Activated gamma-delta T cell (primary cell): ENCODE measurements around the gene ABCD4.
"Not testable (repeated sequence)": the region's sequence is repeated elsewhere in the genome, so short reads cannot be mapped to it uniquely, and the experiment has no call there.

ENCODE experiments used
- DNase-seq: peaks from one replicate; lab custom pipeline; 2025; lab: John Stamatoyannopoulos, UW
- total RNA-seq, 2 donors: gene quantifications; one replicate each; lab custom pipeline; 2026; lab: John Stamatoyannopoulos, UW

The ABCD4 gene
- 91.0 to 106 reads per million in 2 donors for total RNA-seq

DNA sequence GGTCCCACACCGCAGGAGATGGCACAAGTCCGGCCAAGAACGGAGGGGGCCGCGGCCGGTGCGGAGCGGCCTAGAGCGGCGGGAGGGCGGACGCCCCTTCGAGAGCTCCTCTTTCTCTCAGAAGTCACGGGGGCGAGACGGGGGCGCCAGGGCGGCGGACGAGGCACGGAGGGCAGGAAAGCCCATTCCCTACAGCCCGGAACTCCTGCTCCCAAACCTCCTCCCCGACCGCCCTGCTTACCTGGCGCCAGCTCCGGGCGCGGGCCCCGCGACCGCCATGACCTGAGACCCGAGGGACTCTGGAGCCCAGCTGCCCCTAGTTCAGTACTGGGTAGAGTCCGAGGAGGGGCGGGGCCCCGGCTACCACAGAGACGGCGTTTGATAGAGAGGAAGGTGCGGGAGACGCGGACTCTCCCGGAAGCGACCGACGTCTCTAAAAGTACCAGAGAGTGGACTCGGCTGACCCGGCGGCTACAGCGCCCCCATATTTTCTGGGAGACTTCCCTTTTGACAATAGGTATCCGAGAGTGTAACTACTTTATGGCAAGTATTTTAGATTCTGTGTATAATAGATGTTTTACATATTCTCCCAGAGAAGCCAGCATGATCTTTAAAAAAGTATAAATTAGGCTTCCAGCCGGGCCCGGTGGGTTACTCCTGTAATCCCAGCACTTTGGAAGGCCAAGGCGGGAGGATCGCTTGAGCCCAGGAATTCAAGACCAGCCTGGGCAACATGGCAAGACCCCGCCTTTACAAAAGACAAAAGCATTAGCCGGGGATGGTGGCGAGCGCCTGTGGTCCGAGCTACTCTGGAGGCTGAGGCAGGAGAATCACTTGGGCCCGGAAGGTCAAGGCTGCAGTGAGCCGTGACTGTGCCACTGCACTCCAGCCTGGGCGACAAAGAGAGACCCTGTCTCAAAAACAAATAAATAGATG lies at the start of gene ABCD4:
TSS of gene ABCD4 (minus strand) at position 301 of the 936 bp plus-strand sequence. CDS start at position 279, 22 bp downstream.
- peak; percentile 60 for DNase-seq

DNA sequence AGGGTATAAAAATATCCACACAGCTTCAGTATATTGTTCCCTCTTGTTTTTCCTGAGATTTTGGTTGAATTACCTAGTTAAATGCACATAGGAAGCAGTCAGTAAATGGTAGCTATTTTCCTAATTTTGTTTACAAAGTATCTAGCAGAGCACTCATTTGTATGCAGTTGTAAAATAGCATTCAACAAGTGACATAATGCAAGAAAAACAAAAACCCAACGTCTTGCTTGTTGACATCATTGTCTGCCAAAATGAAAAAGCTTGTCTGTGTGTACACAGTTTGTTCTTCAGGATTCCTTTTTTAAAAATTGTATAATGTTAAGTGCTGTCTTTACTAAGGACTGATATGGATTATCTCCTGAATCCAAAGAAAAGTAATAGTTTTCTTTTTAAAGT lies 48.2 kb upstream of the ABCD4 start:
- no peak for DNase-seq

DNA sequence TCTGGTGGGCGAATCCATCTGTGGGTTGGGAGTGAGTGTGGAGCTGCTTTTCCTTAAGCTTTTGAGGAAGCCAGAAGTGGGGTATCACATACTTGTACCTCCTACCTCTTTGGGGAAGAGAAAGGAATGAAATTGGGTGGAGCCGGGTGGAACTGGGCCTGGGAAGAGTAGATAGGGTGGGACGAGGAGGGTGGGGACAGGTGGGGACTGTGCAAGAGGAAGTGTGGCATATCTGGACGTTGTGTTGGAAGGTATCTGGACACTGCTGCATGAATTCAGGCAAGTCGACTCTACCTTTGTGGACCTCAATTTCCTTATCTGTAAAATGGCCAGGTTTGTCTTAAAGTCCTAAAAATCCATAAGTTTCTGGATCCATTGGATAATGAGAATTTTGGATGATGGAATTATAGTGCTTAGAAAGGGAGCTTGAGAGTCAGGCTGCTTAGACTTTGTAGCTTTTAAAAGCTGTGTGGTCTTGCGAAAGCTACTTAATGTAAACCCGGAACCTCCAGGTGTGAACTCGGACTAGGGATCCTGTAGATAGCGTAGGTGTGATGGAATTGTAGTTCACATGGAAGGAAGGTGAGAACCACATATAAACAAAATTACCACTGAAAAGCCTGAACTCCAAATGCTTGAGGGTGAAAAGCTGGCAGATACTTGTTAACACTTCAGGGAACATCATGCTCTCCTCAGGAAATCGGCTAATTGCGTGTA lies 47.6 kb upstream of the ABCD4 start:
- no peak for DNase-seq

DNA sequence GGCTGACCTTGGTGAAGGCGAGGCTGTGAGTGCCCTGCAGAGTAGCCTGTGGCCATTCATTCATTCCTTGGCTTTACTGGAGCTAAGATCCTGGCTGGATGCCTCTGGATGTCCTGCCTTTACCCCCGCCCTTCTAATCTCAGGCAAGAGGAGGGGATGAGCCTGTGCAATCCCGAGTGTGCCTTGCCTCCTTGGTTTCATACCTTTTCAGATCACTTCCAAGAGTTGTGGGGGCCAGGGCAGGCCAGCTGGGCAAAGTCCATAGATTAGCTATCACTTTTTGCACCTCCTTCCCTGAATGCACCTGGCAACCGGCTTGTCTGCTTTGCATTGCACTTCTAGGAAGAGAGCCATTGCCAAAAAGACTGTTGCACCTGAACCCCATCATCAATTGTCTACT lies 47.0 kb upstream of the ABCD4 start:
- DNase-seq: no peak

DNA sequence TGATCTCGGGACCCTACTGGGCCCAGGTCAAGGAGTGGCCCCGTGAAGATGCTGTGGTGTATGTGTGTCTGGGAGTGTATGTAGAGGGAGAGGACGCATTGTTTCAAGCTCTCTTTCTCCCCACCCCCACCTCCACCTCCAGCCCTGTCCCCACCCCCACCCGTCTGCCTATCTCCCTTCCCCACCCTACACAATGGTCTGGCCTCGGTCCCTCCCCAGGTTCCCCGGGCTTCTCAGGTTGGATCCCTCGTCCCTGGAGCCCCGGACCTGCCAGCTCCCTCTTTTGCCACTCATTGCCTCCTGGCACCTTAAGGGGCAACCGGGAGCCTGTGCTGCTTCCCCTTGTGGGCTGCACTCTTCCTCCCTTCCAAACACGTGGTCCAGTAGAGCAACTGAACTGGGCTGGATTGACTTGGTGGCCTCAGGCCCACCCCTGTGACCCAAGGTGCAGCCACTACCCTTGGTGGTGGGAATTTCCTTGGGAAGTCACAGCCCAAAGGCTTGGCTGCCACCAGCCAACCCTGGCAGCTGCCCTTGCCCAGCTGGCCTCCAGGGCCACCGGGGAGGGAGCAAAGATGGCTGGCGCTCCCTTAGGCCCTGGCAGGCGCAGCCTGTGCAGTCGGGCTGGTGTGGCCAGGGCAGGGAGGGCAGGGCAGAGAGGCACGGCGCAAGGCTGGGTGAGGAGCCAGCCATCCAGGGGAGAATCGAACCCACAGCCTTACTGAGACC lies 46.2 kb upstream of the ABCD4 start:
- no peak for DNase-seq

DNA sequence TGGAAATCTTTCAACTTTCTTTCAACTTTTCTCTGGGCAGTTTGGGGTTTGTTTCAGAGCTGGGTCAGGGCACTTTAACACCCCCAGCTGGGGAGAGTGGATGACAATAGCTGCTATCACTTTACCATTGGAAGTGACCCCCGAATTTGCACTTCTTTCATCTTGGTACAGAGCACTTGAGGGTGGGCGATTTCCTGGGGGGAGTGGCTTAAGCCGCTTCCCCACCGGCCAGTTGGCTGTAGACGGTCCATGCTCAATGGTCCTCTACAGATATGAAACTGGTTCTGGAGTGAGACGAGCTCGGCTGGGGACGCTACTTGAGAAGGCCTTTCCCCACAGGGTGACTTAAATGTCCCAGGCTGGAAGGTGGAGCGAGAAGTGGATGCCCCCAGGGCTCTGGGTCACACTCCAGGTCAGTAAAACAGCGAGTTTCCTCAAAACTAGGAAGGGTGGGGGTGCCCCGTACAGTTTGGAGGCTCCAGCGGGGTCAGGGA lies 45.6 kb upstream of the ABCD4 start, which contains the start of gene VRTN:
TSS of gene VRTN (plus strand) at position 231 of the 494 bp plus-strand sequence. CDS start 8,313 bp downstream, outside the sequence.
- DNase-seq: no peak

DNA sequence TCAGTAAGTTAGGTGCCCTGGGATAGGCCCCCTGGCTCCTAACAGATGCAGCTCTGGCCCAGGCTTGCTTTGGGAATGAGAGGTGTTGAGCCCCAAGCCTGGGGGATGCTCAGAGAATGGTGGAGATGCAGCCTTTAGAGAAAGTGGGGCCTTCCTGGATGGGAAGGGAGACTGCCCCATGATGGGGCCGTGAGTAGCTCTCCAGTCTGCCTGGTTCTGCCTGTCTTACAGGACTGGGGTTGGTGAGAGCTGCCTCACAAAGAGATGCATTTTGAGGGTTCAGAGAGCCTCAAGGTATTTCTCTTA lies 45.0 kb upstream of the ABCD4 start:
- DNase-seq: no peak

DNA sequence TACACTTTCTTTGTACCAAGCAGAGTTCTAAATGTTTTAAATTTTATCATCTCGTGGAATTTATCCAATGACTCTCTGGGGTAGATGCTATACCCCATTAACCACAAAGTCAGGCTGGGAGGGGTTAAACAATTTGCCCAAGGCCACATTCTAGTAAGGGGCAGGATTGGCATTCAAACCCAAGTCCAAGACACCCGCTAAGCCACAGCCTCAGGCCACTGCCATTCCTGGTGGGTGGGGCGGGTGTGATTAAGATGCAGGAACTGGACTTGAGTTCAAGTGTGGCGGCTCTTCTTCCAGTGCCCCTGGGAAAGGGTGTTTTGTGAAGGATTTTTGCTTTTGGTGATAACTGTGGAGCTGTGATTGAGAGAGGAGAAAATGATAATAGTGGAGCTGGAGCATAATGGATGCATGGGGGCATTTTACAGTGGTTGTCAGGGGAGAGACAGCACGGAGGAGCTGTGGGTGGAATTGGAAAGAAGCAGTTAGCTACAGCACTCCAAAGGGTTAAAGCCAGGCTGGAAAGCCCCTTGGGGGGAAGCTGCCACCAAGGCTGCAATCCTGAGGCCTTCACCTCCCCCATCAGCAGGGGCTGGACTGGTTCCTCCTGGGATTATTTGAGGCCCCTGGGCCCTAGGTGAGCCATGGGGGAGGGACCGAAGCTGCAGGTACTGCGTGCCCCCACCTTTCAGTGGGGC lies 44.5 kb upstream of the ABCD4 start:
- DNase-seq: no peak

DNA sequence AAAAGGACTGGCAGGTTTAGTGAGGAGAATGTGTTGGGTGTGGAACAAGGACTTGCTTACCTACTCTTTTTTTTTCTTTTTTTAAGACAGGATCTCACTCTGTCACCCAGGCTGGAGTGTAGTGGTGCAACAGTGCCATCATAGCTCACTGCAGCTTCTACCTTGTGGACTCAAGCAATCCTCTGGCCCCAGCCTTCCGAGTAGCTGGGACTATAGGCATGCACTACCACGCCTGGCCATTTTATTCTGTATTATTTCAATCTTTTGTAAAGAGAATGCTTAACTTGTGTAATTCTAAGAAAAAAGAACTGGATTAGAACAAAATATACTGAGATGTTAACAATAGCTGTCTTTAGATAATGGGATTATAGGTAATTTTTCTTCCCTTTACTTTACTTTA lies 43.6 kb upstream of the ABCD4 start:
- no peak for DNase-seq

DNA sequence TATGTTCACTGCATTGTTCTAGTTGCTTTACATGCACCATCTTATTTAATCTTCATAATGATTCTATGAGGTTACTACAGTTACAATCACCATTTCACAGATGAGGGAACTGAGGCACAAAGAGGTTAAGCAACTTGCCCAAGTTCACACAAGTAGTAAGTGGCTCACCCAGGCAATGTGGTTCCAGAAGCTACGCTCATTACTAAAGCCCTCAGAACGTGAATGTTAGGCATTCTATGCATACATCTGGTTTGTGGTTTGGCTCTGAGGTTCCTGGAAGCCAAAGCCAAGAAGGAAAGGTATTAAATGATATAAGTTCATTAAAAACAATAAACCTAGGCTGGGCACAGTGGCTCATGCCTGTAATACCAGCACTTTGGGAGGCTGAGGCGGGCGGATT lies 31.2 kb upstream of the ABCD4 start:
- no peak for DNase-seq

DNA sequence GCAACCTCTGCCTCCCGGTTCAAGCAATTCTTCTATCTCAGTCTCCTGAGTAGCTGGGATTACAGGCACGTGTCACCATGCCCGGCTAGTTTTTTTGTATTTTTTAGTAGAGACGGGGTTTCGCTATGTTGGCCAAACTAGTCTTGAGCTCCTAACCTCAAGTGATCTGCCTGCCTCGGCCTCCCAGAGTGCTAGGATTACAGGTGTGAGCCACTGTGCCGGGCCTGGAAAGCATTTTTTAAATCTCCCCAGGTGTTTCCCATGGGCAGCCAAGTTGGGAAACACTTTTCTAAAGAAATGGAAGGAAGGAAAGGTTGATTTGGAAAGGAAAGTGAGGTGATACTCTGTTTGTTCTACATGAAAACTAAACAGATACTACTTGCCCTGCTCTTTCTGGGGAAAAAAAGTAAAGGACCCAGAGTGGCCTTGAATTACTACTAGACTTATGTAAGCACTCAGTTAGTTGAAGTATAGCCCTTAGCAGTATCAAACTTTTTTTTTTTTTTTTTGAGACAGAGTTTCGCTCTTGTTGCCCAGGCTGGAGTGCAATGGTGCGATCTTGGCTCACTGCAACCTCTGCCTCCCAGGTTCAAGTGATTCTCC lies 27.3 kb upstream of the ABCD4 start:
- DNase-seq: not testable (repeated sequence)

DNA sequence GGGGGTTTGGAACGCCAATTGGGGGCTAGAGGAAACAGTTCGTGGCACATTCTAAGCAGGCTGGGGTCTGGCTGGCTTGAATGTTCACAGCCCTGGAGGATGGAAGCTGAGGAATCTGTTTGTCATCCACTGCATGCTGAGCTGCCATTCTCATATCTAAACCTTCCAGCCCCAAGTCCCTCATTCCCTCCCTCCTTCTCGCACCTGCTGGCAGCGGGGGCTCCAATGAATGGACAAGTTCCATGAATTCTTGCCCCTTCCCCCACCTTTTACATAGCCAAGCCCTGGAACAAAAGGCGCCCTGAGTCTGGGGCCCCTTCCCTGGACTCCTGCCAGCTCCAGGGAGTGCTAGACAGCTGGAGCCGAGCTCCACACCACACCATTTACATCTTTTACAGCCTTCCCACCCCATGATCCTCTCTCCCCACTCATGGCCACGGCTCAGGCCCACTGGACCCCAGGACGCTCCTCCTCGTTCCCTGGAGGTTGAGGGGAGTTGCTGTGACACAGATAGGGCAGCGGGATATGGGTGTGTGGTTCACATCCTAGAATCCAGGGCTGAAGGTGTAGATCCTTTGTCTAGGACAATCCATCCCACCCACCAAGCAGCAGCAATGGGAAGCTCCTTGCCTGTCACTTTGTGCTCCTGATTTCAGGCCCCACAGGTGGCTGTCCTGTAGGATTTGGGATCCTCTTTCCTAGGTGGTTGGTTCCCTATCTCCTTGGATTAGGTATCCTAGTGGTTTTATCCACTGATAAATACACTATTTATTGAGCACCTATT lies 23.8 kb upstream of the ABCD4 start:
- DNase-seq: no peak

DNA sequence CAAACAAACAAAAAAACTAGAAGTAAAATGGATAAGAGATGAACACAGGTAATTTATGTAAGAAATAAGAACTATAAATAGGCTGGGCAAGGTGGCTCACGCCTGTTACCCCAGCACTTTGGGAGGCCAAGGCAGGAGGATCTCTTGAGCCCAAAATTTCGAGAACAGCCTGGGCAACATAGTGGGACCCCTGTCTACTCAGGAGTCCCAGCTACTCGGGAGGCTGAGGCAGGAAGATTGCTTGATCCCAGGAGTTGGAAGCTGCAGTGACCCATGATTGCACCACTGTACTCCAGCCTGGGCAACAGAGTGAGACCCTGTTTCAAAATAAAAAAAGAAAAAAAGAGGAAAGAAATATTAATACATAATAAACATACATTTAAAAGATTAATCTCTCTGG lies 22.7 kb upstream of the ABCD4 start:
- DNase-seq: no peak

DNA sequence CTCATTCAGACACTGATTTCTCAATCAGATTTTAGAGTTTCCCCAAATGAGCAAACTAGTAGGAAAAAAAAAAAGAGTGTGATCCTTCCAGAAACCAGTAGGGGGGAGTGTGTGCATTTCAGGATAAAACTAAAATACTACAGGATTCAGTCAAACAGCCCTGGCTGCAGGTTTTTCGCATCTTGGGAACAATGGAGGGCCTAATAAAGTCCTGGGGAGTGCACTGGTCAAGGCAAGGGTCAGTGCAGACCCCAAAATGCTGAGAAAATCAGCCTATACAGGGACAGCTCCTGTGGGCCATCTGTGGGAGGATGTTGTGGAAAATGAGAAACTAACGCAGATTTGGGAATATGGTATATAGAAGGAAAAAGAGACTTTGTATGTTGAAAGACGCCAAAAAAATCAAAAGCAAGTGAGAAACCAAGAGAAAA lies 22.2 kb upstream of the ABCD4 start:
- DNase-seq: no peak

DNA sequence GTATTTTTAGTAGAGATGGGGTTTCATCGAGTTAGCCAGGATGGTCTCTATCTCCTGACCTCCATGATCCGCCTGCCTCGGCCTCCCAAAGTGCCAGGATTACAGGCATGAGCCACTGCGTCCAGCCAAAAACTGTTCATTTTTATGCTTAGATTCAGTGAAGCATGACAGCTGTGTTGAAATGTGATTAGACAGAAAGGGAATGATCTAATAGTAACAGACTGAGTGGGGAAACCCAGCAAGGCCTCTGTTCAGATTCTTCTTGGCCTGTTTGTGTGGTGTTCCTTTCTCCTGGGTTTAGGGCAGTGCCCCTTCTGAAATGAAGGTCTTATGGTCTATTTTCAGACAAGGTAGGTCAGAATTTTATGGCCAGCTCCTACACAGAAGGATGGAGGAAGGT lies 11.8 kb upstream of the ABCD4 start:
- DNase-seq: no peak

DNA sequence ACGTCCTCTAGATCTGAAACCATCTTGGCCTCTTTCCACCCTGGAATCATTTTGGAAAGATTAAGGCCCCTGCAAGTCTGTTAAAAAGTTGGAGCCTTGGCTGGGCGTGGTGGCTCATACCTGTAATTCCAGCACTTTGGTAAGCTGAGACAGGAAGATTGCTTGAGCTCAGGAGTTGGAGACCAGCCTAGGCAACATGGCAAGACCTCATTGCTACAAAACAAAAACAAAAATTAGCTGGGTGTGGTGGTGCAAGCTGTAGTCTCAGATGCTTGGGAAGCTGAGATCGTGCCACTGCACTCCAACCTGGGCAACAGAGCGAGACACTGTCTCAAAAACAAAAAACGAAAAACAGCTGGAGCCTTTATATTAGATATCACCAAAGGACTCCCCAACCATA lies 10.9 kb upstream of the ABCD4 start:
- no peak for DNase-seq

DNA sequence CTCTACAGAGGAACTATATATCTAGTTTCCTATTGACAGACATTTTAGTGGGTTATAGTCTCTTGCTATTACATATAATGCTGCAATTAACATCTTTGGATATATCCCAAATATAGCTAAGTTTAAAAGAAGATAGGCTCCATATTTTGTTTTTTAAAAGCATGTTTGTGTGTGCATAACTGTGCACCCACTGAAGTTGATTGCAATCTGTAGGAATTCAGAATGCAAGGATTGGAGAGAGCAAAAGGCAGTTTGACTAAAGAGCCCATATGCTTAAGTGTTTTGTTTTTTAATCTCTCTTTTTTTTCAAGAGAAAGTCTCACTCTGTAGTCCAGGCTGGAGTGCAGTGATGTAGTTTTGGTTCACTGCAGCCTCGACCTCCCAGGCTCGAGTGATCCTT lies 9.4 kb upstream of the ABCD4 start:
- no peak for DNase-seq

DNA sequence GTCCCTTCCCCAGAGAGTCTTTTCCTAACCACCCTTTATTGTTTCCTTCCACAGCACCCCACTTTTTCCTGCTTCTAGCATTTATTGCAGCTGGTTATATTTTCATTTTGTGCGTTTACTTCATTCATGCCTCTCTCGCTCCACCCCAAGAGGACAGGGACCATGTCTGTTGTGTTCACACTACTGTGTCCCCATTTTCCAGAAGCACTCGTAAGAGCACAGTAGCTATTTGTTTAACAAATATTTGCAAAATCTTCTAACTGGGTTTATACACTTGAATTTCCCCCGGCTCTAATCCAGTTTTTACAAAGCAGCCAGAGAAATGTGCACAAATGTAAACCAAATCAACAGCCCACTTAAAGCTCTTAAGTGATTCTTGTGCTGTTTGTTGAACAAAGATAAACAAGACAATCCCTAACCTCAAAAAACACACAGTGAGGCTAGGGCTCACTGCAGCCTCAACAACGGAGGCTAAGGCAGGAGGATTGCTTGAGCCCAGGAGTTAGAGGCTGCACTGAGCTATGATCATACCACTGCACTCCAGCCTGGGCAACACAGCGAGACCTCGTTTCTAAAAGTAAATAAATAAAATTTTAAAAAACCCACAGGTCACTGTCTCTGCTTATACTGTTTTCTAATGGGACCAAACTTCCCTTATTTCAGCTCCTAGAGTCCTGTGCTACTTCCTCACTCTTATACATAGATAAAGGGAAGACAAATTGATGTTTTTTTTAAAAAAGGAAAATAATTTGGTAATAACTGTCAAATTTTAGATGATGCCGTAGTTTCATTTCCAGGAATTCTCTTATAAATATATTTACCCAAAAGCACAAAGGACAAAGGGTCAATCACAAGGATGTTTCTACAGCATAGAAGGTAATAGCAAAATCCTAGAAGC lies 6.6 kb upstream of the ABCD4 start:
- no peak for DNase-seq

DNA sequence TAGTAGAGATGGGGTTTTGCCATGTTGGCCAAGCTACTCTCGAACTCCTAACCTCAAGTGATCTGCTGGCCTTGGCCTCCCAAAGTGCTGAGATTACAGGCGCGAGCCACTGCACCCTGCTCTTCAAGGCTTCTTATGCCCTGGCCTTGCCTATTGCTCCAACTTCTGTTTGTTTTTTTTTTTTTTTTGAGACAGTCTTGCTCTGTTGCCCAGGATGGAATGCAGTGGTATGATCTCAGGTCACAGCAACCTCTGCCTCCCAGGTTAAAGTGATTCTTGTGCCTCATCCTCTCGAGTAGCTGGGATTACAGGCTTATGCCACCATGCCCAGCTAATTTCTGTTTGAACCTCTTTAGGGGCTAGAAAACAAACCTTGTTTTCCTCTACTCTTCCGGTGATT lies 6.0 kb upstream of the ABCD4 start:
- DNase-seq: no peak
